Activated CD8-positive, alpha-beta T cell treated with anti-CD3 and anti-CD28 coated beads for 36 hours (primary cell): ENCODE measurements around the gene KLRD1. TPM values are rescaled to one million over a fixed set of nuclear protein-coding genes. Genes with fewer than 3 reads are reported as not detected.

ENCODE experiments used
- ATAC-seq: fragments of 200-7000 bp; cut with Tn5 transposase; one replicate; pipeline ENCODE4 v1.10.0; 2021; ENCODE audit warnings: mild to moderate bottlenecking, moderate library complexity
- CTCF ChIA-PET: fragments of 350-600 bp; sonication (Branson Sonifier 250); formaldehyde crosslinking; loops from one replicate; lab custom pipeline; 2021; ENCODE audit warnings: antibody characterized with exemption; lab: Charles Lee
- POLR2A ChIA-PET: fragments of 350-600 bp; sonication (Branson Sonifier 250); formaldehyde crosslinking; loops from one replicate; lab custom pipeline; 2021; ENCODE audit warnings: antibody characterized with exemption; lab: Charles Lee
- DNase-seq: peaks from one replicate; pipeline ENCODE4 v3.0.0-alpha.2; 2020
- H3K27ac Mint-ChIP-seq: one replicate; pipeline ENCODE4 v1.8.0; 2021; ENCODE audit warnings: mild to moderate bottlenecking, mixed read lengths
- H3K27me3 Mint-ChIP-seq: one replicate; pipeline ENCODE4 v1.8.0; 2021; ENCODE audit warnings: mixed read lengths
- H3K36me3 Mint-ChIP-seq: one replicate; pipeline ENCODE4 v1.8.0; 2021; ENCODE audit warnings: low read depth, mixed read lengths
- H3K4me1 Mint-ChIP-seq: one replicate; pipeline ENCODE4 v1.8.0; 2021; ENCODE audit warnings: low read depth, mixed read lengths
- H3K4me3 Mint-ChIP-seq: one replicate; pipeline ENCODE4 v1.8.0; 2021; ENCODE audit warnings: mild to moderate bottlenecking, moderate library complexity, mixed read lengths
- H3K9me3 Mint-ChIP-seq: one replicate; pipeline ENCODE4 v1.8.0; 2021; ENCODE audit warnings: mixed read lengths
- CTCF ChIP-seq: fragments of 200-600 bp; IDR thresholded peaks from one replicate; pipeline ENCODE4 v1.8.0; 2022; ENCODE audit warnings: antibody characterized with exemption, mild to moderate bottlenecking
- intact Hi-C: fragments of 100-400 bp; cut with micrococcal nuclease; formaldehyde crosslinking; loops from one replicate; pipeline ENCODE4 v1.10.0; 2022
- total RNA-seq, 2 experiments: library from RNA; stranded (reverse); gene quantifications; one replicate each; pipeline ENCODE4 v1.2.3, GENCODE V29; 2021

The KLRD1 gene
- total RNA-seq, 2 experiments from 2014 or later, result 6.9 to 10.8 TPM

GRCh38 chr12:10278104-10278503 is 29.6 kb upstream of the KLRD1 start:
- CTCF ChIA-PET, result no interaction called here
- POLR2A ChIA-PET, result no interaction called here
- peaks cover 1% of the 10 kb centered on the region for H3K9me3 Mint-ChIP-seq
- no peak for TF ChIP-seq CTCF
- H3K36me3 Mint-ChIP-seq, result peaks cover 1% of the 10 kb centered on the region
- intact Hi-C loops, result no loop called here
- peaks cover 22% of the 10 kb centered on the region for H3K4me1 Mint-ChIP-seq
- no peak for DNase-seq
- no peak for ATAC-seq
- H3K4me3 Mint-ChIP-seq, result no peak overlapping the region
- no peak overlapping the region for H3K27ac Mint-ChIP-seq
- H3K27me3 Mint-ChIP-seq, result peaks cover 2% of the 10 kb centered on the region

- H3K4me3 Mint-ChIP-seq, result no peak overlapping the region
- no peak overlapping the region for H3K27ac Mint-ChIP-seq
Measured at GRCh38 chr12:10279937-10280336, 27.7 kb upstream of the KLRD1 start.

GRCh38 chr12:10283027-10283426 is 24.6 kb upstream of the KLRD1 start:
- Mint-ChIP-seq H3K4me3 (no peak overlapping the region), H3K27ac (no peak overlapping the region), H3K27me3 (peaks cover 2% of the 10 kb centered on the region), H3K36me3 (no peaks in the 10 kb centered on the region), H3K4me1 (peaks cover 22% of the 10 kb centered on the region), H3K9me3 (no peaks in the 10 kb centered on the region)
- intact Hi-C loops, result no loop called here
- DNase-seq (no peak), ATAC-seq (no peak)
- POLR2A ChIA-PET, result interaction anchor here (1.2 kb wide), 1 partner anchor 32 kb away, joined by 3 read pairs; no protein-coding TSS in a partner anchor
- CTCF ChIA-PET, result no interaction called here
- no peak for TF ChIP-seq CTCF

More at GRCh38 chr12:10279937-10280336, 27.7 kb upstream of the KLRD1 start:
- ATAC-seq (peak; percentile 47), DNase-seq (peak; percentile 11)
- CTCF ChIA-PET, result no interaction called here
- POLR2A ChIA-PET, result no interaction called here
- intact Hi-C loops, result no loop called here
- no peak for TF ChIP-seq CTCF
- H3K36me3 Mint-ChIP-seq, result peaks cover 1% of the 10 kb centered on the region
- peaks cover 1% of the 10 kb centered on the region for H3K9me3 Mint-ChIP-seq
- H3K27me3 Mint-ChIP-seq, result peaks cover 2% of the 10 kb centered on the region
- peaks cover 22% of the 10 kb centered on the region for H3K4me1 Mint-ChIP-seq

- peak overlapping the region; percentile 1 for H3K27ac Mint-ChIP-seq
- H3K4me3 Mint-ChIP-seq, result no peak overlapping the region
- H3K36me3 Mint-ChIP-seq, result no peaks in the 10 kb centered on the region
- DNase-seq (peak; percentile 77), ATAC-seq (peak; percentile 87)
- intact Hi-C loops, result no loop called here
- H3K4me1 Mint-ChIP-seq, result peaks cover 24% of the 10 kb centered on the region
- no peak for TF ChIP-seq CTCF
- ChIA-PET POLR2A (interaction anchor here (1.3 kb wide), 1 partner anchor 112 kb away, joined by 3 read pairs; no protein-coding TSS in a partner anchor), CTCF (interaction anchor here (1.7 kb wide), 1 partner anchor 11 kb away, joined by 4 read pairs; no protein-coding TSS in a partner anchor)
- no peaks in the 10 kb centered on the region for H3K9me3 Mint-ChIP-seq
- H3K27me3 Mint-ChIP-seq, result peaks cover 2% of the 10 kb centered on the region
Measured at GRCh38 chr12:10285919-10286318, 21.8 kb upstream of the KLRD1 start.

GRCh38 chr12:10289005-10289754 is 18.5 kb upstream of the KLRD1 start:
- H3K4me3 Mint-ChIP-seq, result no peak overlapping the region
- intact Hi-C loops, result no loop called here
- TF ChIP-seq CTCF, result no peak
- POLR2A ChIA-PET, result interaction anchor here (0.6 to 1.4 kb wide), 3 partner anchors 8 to 40 kb away, joined by 3 to 5 read pairs (median 5); no protein-coding TSS in a partner anchor
- CTCF ChIA-PET, result interaction anchor here (1.2 kb wide), 2 partner anchors 15 to 28 kb away, joined by 3 read pairs; no protein-coding TSS in a partner anchor
- H3K4me1 Mint-ChIP-seq, result peaks cover 53% of the 10 kb centered on the region
- H3K36me3 Mint-ChIP-seq, result peaks cover 1% of the 10 kb centered on the region
- H3K9me3 Mint-ChIP-seq, result no peaks in the 10 kb centered on the region
- DNase-seq, result peak; percentile 54
- H3K27me3 Mint-ChIP-seq, result no peaks in the 10 kb centered on the region
- peak; percentile 15 for ATAC-seq
- H3K27ac Mint-ChIP-seq, result peak overlapping the region; percentile 29
